ENCODE results near the gene SSU72. TPM values are rescaled to one million over a fixed set of nuclear protein-coding genes. Genes with fewer than 3 reads are reported as not detected.
"Not testable (repeated sequence)": the region's sequence is repeated elsewhere in the genome, so short reads cannot be mapped to it uniquely, and the experiment has no call there.

Gene SSU72
- total RNA-seq, 2 experiments from 2014 or later, result 95.4 to 101 TPM

DNA sequence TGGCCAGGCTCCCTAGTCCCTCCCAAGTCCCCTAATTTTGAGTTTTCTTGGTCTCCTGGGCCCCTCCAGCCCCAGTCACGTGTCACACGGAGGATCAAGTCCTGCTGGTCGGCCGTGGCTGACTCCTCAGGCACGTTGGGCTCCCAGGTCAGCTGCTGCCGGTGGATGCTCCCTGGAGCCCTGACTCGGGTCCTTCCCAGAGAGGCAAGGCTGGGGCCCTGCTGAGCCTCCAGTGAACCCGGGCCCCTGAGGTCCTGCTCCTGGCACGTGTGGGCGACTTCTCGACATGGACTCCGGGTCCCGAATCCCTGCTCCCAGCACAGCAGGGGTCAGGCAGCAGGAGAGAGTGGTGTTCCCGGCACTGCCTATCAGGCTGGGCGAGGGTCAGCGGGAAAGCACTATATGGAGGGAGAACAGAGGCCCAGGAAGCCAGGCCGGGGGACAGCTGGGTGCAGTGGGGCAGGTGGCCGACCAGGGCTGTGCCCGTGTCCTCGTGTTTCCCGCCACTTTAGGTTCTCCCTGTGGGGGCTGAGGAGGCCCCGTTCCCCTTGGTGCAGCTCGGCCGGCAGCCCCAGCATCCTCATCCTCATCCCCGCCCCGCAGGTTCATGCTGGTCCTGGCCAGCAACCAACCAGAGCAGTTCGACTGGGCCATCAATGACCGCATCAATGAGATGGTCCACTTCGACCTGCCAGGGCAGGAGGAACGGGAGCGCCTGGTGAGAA lies 47.4 kb downstream of the SSU72 start:
- no peaks in the 10 kb centered on the region for H3K27me3 Mint-ChIP-seq
- H3K9me3 ChIP-seq (ENCODE audit: control insufficient read depth in 1 of 2, insufficient read depth in 1 of 2, low read length in 2 of 2), result peaks cover 0 to 13% of the 10 kb centered on the region in 2 experiments
- H3K36me3 Mint-ChIP-seq (ENCODE audit: low read depth), result peaks cover 11% of the 10 kb centered on the region
- H3K27me3 ChIP-seq (ENCODE audit: control insufficient read depth in 1 of 2, insufficient read depth in 2 of 2, low read length in 2 of 2), result no peaks in the 10 kb centered on the region
- H3K9me3 Mint-ChIP-seq, result peaks cover 4% of the 10 kb centered on the region
- no peaks in the 10 kb centered on the region for H3K4me1 ChIP-seq (ENCODE audit: insufficient read depth, low read length)
- no peaks in the 10 kb centered on the region for H3K4me1 Mint-ChIP-seq (ENCODE audit: low read depth)
- no peak for TF ChIP-seq CTCF (IDR thresholded peaks at IDR 0.05)
- ATAC-seq (ENCODE audit: poor library complexity) (no peak), DNase-seq (no peak)
- no peak overlapping the region for H3K27ac Mint-ChIP-seq
- H3K27ac ChIP-seq (ENCODE audit: low read depth in 1 of 2, low read length in 2 of 2), result no peak overlapping the region
- intact Hi-C loops (cut with DNase I, micrococcal nuclease), result no loop called here
- H3K36me3 ChIP-seq (ENCODE audit: insufficient read depth, low read length), result peaks cover 16% of the 10 kb centered on the region
- ChIA-PET CTCF (no interaction called here), POLR2A (interaction anchor here (0.6 kb wide), 1 partner anchor 97 kb away, joined by 4 read pairs; no protein-coding TSS in a partner anchor)
- no peak overlapping the region for H3K4me3 Mint-ChIP-seq
- no peak overlapping the region for H3K4me3 ChIP-seq (ENCODE audit: low read length)

- H3K4me3 ChIP-seq (ENCODE audit: low read length); H3K27me3 Mint-ChIP-seq; ATAC-seq (ENCODE audit: poor library complexity); POLR2A ChIA-PET; H3K27ac Mint-ChIP-seq; DNase-seq; H3K4me1 Mint-ChIP-seq (ENCODE audit: low read depth); intact Hi-C loops (cut with DNase I, micrococcal nuclease); H3K4me1 ChIP-seq (ENCODE audit: insufficient read depth, low read length); H3K36me3 Mint-ChIP-seq (ENCODE audit: low read depth); H3K9me3 Mint-ChIP-seq; CTCF ChIA-PET; H3K4me3 Mint-ChIP-seq; H3K27ac ChIP-seq (ENCODE audit: low read depth in 1 of 2, low read length in 2 of 2); H3K27me3 ChIP-seq (ENCODE audit: control insufficient read depth in 1 of 2, insufficient read depth in 2 of 2, low read length in 2 of 2): not testable (repeated sequence)
- Histone ChIP-seq H3K36me3 (ENCODE audit: insufficient read depth, low read length) (peaks cover 17% of the 10 kb centered on the region), H3K9me3 (ENCODE audit: control insufficient read depth in 1 of 2, insufficient read depth in 1 of 2, low read length in 2 of 2) (peaks cover 0 to 10% of the 10 kb centered on the region in 2 experiments)
Observed at GRCh38 chr1:1526476-1526875, 48.2 kb downstream of the SSU72 start.

- ATAC-seq (ENCODE audit: poor library complexity); H3K4me3 Mint-ChIP-seq; POLR2A ChIA-PET; DNase-seq; H3K4me1 Mint-ChIP-seq (ENCODE audit: low read depth); H3K4me1 ChIP-seq (ENCODE audit: insufficient read depth, low read length); H3K27me3 ChIP-seq (ENCODE audit: control insufficient read depth in 1 of 2, insufficient read depth in 2 of 2, low read length in 2 of 2); H3K9me3 Mint-ChIP-seq; CTCF ChIA-PET; H3K27ac ChIP-seq (ENCODE audit: low read depth in 1 of 2, low read length in 2 of 2); H3K36me3 Mint-ChIP-seq (ENCODE audit: low read depth); H3K9me3 ChIP-seq (ENCODE audit: control insufficient read depth in 1 of 2, insufficient read depth in 1 of 2, low read length in 2 of 2); H3K4me3 ChIP-seq (ENCODE audit: low read length); H3K27ac Mint-ChIP-seq; intact Hi-C loops (cut with DNase I, micrococcal nuclease); H3K27me3 Mint-ChIP-seq: not testable (repeated sequence)
- H3K36me3 ChIP-seq (ENCODE audit: insufficient read depth, low read length), result peaks cover 24% of the 10 kb centered on the region
Observed at GRCh38 chr1:1524750-1525383, 49.8 kb downstream of the SSU72 start.

- H3K9me3 Mint-ChIP-seq; H3K27me3 Mint-ChIP-seq; H3K9me3 ChIP-seq (ENCODE audit: control insufficient read depth in 1 of 2, insufficient read depth in 1 of 2, low read length in 2 of 2); ATAC-seq (ENCODE audit: poor library complexity); H3K27ac ChIP-seq (ENCODE audit: low read depth in 1 of 2, low read length in 2 of 2); H3K27ac Mint-ChIP-seq; H3K4me3 Mint-ChIP-seq; H3K4me1 ChIP-seq (ENCODE audit: insufficient read depth, low read length); CTCF ChIA-PET; POLR2A ChIA-PET; H3K4me1 Mint-ChIP-seq (ENCODE audit: low read depth); intact Hi-C loops (cut with DNase I, micrococcal nuclease); H3K4me3 ChIP-seq (ENCODE audit: low read length); H3K27me3 ChIP-seq (ENCODE audit: control insufficient read depth in 1 of 2, insufficient read depth in 2 of 2, low read length in 2 of 2); DNase-seq; H3K36me3 Mint-ChIP-seq (ENCODE audit: low read depth): not testable (repeated sequence)
- H3K36me3 ChIP-seq (ENCODE audit: insufficient read depth, low read length), result peaks cover 23% of the 10 kb centered on the region
Observed at GRCh38 chr1:1523651-1524050, 51.0 kb downstream of the SSU72 start.

GRCh38 chr1:1523226-1523625 lies 51.4 kb downstream of the SSU72 start:
- CTCF ChIA-PET; H3K4me3 ChIP-seq (ENCODE audit: low read length); H3K9me3 ChIP-seq (ENCODE audit: control insufficient read depth in 1 of 2, insufficient read depth in 1 of 2, low read length in 2 of 2); H3K4me1 ChIP-seq (ENCODE audit: insufficient read depth, low read length); H3K27me3 Mint-ChIP-seq; intact Hi-C loops (cut with DNase I, micrococcal nuclease); ATAC-seq (ENCODE audit: poor library complexity); H3K4me1 Mint-ChIP-seq (ENCODE audit: low read depth); H3K27ac Mint-ChIP-seq; DNase-seq; H3K9me3 Mint-ChIP-seq; H3K27ac ChIP-seq (ENCODE audit: low read depth in 1 of 2, low read length in 2 of 2); H3K36me3 Mint-ChIP-seq (ENCODE audit: low read depth); POLR2A ChIA-PET; H3K27me3 ChIP-seq (ENCODE audit: control insufficient read depth in 1 of 2, insufficient read depth in 2 of 2, low read length in 2 of 2); H3K4me3 Mint-ChIP-seq: not testable (repeated sequence)
- H3K36me3 ChIP-seq (ENCODE audit: insufficient read depth, low read length), result peaks cover 25% of the 10 kb centered on the region

DNA sequence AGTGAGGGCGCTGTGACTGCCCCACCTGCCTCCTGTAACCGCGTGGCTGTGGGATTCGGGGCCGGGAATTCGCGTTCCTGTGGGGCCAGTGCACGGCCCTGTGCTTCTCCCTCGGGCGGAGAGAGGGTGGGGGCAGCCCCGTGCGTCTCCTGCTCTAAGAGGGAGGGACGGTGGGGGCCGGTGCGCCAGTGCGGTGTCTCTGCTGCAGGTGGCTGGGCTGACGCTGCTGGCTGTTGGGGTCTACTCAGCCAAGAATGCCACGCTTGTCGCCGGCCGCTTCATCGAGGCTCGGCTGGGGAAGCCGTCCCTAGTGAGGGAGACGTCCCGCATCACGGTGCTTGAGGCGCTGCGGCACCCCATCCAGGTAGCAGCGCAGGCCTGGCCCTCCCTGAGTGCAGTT lies 52.1 kb downstream of the SSU72 start:
- H3K27ac ChIP-seq (ENCODE audit: low read depth in 1 of 2, low read length in 2 of 2); DNase-seq; H3K4me1 Mint-ChIP-seq (ENCODE audit: low read depth); H3K4me3 Mint-ChIP-seq; H3K9me3 ChIP-seq (ENCODE audit: control insufficient read depth in 1 of 2, insufficient read depth in 1 of 2, low read length in 2 of 2); H3K9me3 Mint-ChIP-seq; intact Hi-C loops (cut with DNase I, micrococcal nuclease); POLR2A ChIA-PET; H3K4me3 ChIP-seq (ENCODE audit: low read length); CTCF ChIA-PET; H3K27me3 ChIP-seq (ENCODE audit: control insufficient read depth in 1 of 2, insufficient read depth in 2 of 2, low read length in 2 of 2); ATAC-seq (ENCODE audit: poor library complexity); H3K27me3 Mint-ChIP-seq; H3K27ac Mint-ChIP-seq; H3K4me1 ChIP-seq (ENCODE audit: insufficient read depth, low read length): not testable (repeated sequence)
- peaks cover 28% of the 10 kb centered on the region for H3K36me3 ChIP-seq (ENCODE audit: insufficient read depth, low read length)
- H3K36me3 Mint-ChIP-seq (ENCODE audit: low read depth), result peaks cover 13% of the 10 kb centered on the region

Measured in CD4-positive, alpha-beta T cell (primary cell).